H1 (cell line): Measurements from ENCODE around the gene NEU4. TPM values are rescaled to one million over a fixed set of nuclear protein-coding genes. Genes with fewer than 3 reads are reported as not detected.

Experiments used
- CTCF ChIA-PET: fragments of 300-600 bp; sonication (Branson Sonifier 250); formaldehyde crosslinking; loops from one replicate; lab custom pipeline; 2021; ENCODE audit not compliant: partially characterized antibody; lab: Charles Lee
- POLR2A ChIA-PET: fragments of 300-600 bp; sonication (Branson Sonifier 250); formaldehyde crosslinking; loops from one replicate; lab custom pipeline; 2021; ENCODE audit warnings: inconsistent platforms; ENCODE audit not compliant: partially characterized antibody; lab: Charles Lee
- DNase-seq, 2 experiments: peaks; one replicate each; pipeline versions ENCODE4 v3.0.0 to v3.0.0-alpha.2; 2010 to 2022; ENCODE audit warnings: low spot score in 2 of 2, low read depth in 1 of 2, mixed read lengths in 1 of 2
- FAIRE-seq: peaks from 2 replicates; lab custom pipeline; 2011; peaks lifted over from hg19 to GRCh38; lab: Jason Lieb, UNC
- H2AFZ ChIP-seq: 2 replicates; pipeline ENCODE4 v1.8.1; 2012; ENCODE audit warnings: low read length, inconsistent platforms
- H2AK5ac ChIP-seq: 2 replicates; pipeline ENCODE4 v1.6.1; 2013; ENCODE audit warnings: low read depth, low read length
- H2BK120ac ChIP-seq: replicated peaks from 2 replicates; pipeline ENCODE3; 2013; ENCODE audit warnings: low read depth, low read length, inconsistent platforms
- H2BK12ac ChIP-seq: 2 replicates; pipeline ENCODE4 v1.6.1; 2013; ENCODE audit warnings: low read depth, low read length
- H2BK15ac ChIP-seq: 2 replicates; pipeline ENCODE4 v1.6.1; 2013; ENCODE audit warnings: low read length
- H2BK20ac ChIP-seq: 2 replicates; pipeline ENCODE4 v1.6.1; 2013; ENCODE audit warnings: low read length
- H2BK5ac ChIP-seq: 2 replicates; pipeline ENCODE4 v1.6.1; 2013; ENCODE audit warnings: low read depth, low read length
- H3K14ac ChIP-seq: 2 replicates; pipeline ENCODE4 v1.6.1; 2013; ENCODE audit warnings: inconsistent platforms; ENCODE audit not compliant: insufficient read length
- H3K18ac ChIP-seq: 2 replicates; pipeline ENCODE4 v1.6.1; 2013; ENCODE audit warnings: low read length; ENCODE audit errors: extremely low read depth
- H3K23ac ChIP-seq: 2 replicates; pipeline ENCODE4 v1.6.1; 2013; ENCODE audit warnings: inconsistent platforms; ENCODE audit not compliant: insufficient read length
- H3K23me2 ChIP-seq: 2 replicates; pipeline ENCODE4 v1.6.1; 2013; ENCODE audit warnings: low read depth, low read length
- H3K27ac ChIP-seq: 2 replicates; pipeline ENCODE4 v1.6.1; 2011; ENCODE audit warnings: low read depth, low read length, inconsistent platforms
- H3K27me3 ChIP-seq, 4 experiments: replicated peaks in 1 of 4; 1 replicate in 1 of 4; 2 replicates in 3 of 4; pipeline versions ENCODE4 v1.6.1 to v1.8.1; 2011 to 2013; ENCODE audit warnings: low read length in 3 of 4, mild to moderate bottlenecking in 3 of 4, inconsistent platforms in 2 of 4, mixed read lengths in 2 of 4, moderate library complexity in 1 of 4; ENCODE audit not compliant: control insufficient read depth in 3 of 4, insufficient read depth in 3 of 4; ENCODE audit errors: extremely low read depth in 1 of 4
- H3K36me3 ChIP-seq, 4 experiments: 2 replicates each; pipeline versions ENCODE4 v1.6.1 to v1.8.1; 2011 to 2013; ENCODE audit warnings: mild to moderate bottlenecking in 4 of 4, low read length in 3 of 4, moderate library complexity in 2 of 4, control low read depth in 1 of 4, inconsistent platforms in 1 of 4; ENCODE audit not compliant: insufficient read depth in 4 of 4, control insufficient read depth in 2 of 4
- H3K4ac ChIP-seq: replicated peaks from 2 replicates; pipeline ENCODE3; 2013; ENCODE audit warnings: low read length, low read depth, mixed read lengths, inconsistent platforms; ENCODE audit not compliant: insufficient read length
- H3K4me1 ChIP-seq, 4 experiments: replicated peaks in 1 of 4; 1 replicate in 1 of 4; 2 replicates in 3 of 4; pipeline versions ENCODE4 v1.6.1 to v1.8.1; 2011 to 2013; ENCODE audit warnings: low read length in 3 of 4, inconsistent platforms in 2 of 4, mixed read lengths in 1 of 4; ENCODE audit not compliant: insufficient read depth in 4 of 4, control insufficient read depth in 3 of 4
- H3K4me2 ChIP-seq, 2 experiments: 2 replicates each; pipeline versions ENCODE4 v1.6.1 to v1.8.1; 2011 to 2013; ENCODE audit warnings: low read depth in 2 of 2, low read length in 2 of 2, control low read depth in 1 of 2, inconsistent platforms in 1 of 2, mild to moderate bottlenecking in 1 of 2; ENCODE audit not compliant: insufficient read depth in 1 of 2
- H3K4me3 ChIP-seq, 4 experiments: fragments of 200-600, 300-600 bp in 1 of 4; sonication (generic), shearing (Covaris generic), sonication (Bioruptor Twin) in 1 of 4; 2 replicates each; pipeline versions ENCODE4 v1.5.1 to v1.8.1; 2011 to 2016; ENCODE audit warnings: low read length in 4 of 4, low read depth in 3 of 4, control low read depth in 2 of 4, inconsistent platforms in 2 of 4, mild to moderate bottlenecking in 2 of 4, mixed read lengths in 1 of 4, moderate library complexity in 1 of 4; ENCODE audit not compliant: insufficient read depth in 2 of 4; ENCODE audit errors: extremely low read depth in 1 of 4
- H3K56ac ChIP-seq: replicated peaks from 2 replicates; pipeline ENCODE3; 2013; ENCODE audit warnings: low read depth, mild to moderate bottlenecking, mixed read lengths, low read length, inconsistent platforms; ENCODE audit not compliant: insufficient read length
- H3K79me1 ChIP-seq: 2 replicates; pipeline ENCODE4 v1.6.1; 2013; ENCODE audit warnings: low read depth, low read length, control low read depth
- H3K79me2 ChIP-seq, 2 experiments: 2 replicates each; pipeline versions ENCODE4 v1.6.1 to v1.8.1; 2012 to 2013; ENCODE audit warnings: low read length in 2 of 2, mild to moderate bottlenecking in 2 of 2, inconsistent platforms in 1 of 2; ENCODE audit not compliant: insufficient read depth in 2 of 2, control insufficient read depth in 1 of 2
- H3K9ac ChIP-seq, 4 experiments: replicated peaks in 1 of 4; 1 replicate in 1 of 4; 2 replicates in 3 of 4; pipeline versions ENCODE4 v1.6.1 to v1.8.1; 2011 to 2013; ENCODE audit warnings: low read depth in 3 of 4, low read length in 3 of 4, control low read depth in 2 of 4, mild to moderate bottlenecking in 2 of 4, moderate library complexity in 2 of 4, inconsistent platforms in 1 of 4; ENCODE audit errors: extremely low read depth in 1 of 4
- H3K9me3 ChIP-seq, 2 experiments: 2 replicates each; pipeline versions ENCODE4 v1.6.1 to v1.8.1; 2012 to 2013; ENCODE audit warnings: mild to moderate bottlenecking in 2 of 2, moderate library complexity in 2 of 2, control low read depth in 1 of 2, inconsistent platforms in 1 of 2, low read depth in 1 of 2, low read length in 1 of 2, mixed read lengths in 1 of 2; ENCODE audit not compliant: insufficient read depth in 2 of 2
- H4K20me1 ChIP-seq, 2 experiments: replicated peaks in 1 of 2; 2 replicates each; pipeline versions ENCODE3 to v1.8.1; 2011 to 2013; ENCODE audit warnings: inconsistent platforms in 2 of 2, low read length in 2 of 2, mild to moderate bottlenecking in 1 of 2; ENCODE audit not compliant: insufficient read depth in 2 of 2, control insufficient read depth in 1 of 2
- H4K5ac ChIP-seq: 2 replicates; pipeline ENCODE4 v1.6.1; 2013; ENCODE audit warnings: low read length, low read depth, mixed read lengths, inconsistent platforms; ENCODE audit not compliant: insufficient read length
- H4K8ac ChIP-seq: 2 replicates; pipeline ENCODE4 v1.8.0; 2013; ENCODE audit warnings: mild to moderate bottlenecking, moderate library complexity, low read length, inconsistent platforms; ENCODE audit not compliant: insufficient read depth; ENCODE audit errors: extremely low read depth
- H4K91ac ChIP-seq: replicated peaks from 2 replicates; pipeline ENCODE3; 2013; ENCODE audit warnings: low read length, mixed read lengths, inconsistent platforms; ENCODE audit not compliant: insufficient read length
- ASH2L ChIP-seq: fragments of 200-600, 300-600 bp; sonication (generic); IDR thresholded peaks from one replicate; pipeline ENCODE4 v1.7.1; 2017; ENCODE audit warnings: low read length
- CBX5 ChIP-seq: fragments of 300-800, 300-1000 bp; sonication (generic); IDR thresholded peaks from 2 replicates; pipeline ENCODE4 v1.7.1; 2016; ENCODE audit warnings: antibody characterized with exemption, low read length, low read depth
- GTF2F1 ChIP-seq: IDR thresholded peaks from 2 replicates; pipeline ENCODE4 v1.6.1; 2012; ENCODE audit warnings: low read depth, low read length, improper control_type of control experiment, borderline replicate concordance
- KDM1A ChIP-seq: fragments of 200-600, 300-600 bp; sonication (generic); IDR thresholded peaks from 2 replicates; pipeline ENCODE4 v1.7.1; 2016; ENCODE audit warnings: mild to moderate bottlenecking, low read length, borderline replicate concordance
- KDM5A ChIP-seq: fragments of 200-600 bp; IDR thresholded peaks from 2 replicates; pipeline ENCODE4 v1.7.1; 2012; ENCODE audit warnings: mild to moderate bottlenecking, low read length, inconsistent platforms, mixed read lengths
- SIN3A ChIP-seq, 2 experiments: IDR thresholded peaks in 1 of 2; conservative IDR thresholded peaks in 1 of 2; 2 replicates each; pipeline ENCODE4 v1.6.1; 2011 to 2012; ENCODE audit warnings: low read length in 2 of 2, improper control_type of control experiment in 1 of 2, low read depth in 1 of 2, mild to moderate bottlenecking in 1 of 2
- SUZ12 ChIP-seq: fragments of 200-600 bp; sonication (generic); IDR thresholded peaks from 2 replicates; pipeline ENCODE4 v1.6.1; 2012; ENCODE audit warnings: mild to moderate bottlenecking, inconsistent platforms, low read length, moderate library complexity, mixed read lengths
- ZNF274 ChIP-seq: IDR thresholded peaks from 2 replicates; pipeline ENCODE4 v1.7.0; 2012; ENCODE audit warnings: low read length, borderline replicate concordance; ENCODE audit errors: extremely low read depth
- WGBS, 2 experiments: shearing (Covaris generic) in 1 of 2; methylation state at CpG; one replicate each; pipeline versions ENCODE4 v1.1.6 to v1.1.7; 2013 to 2015; ENCODE audit warnings: low lambda C conversion rate in 2 of 2, mixed read lengths in 2 of 2, inconsistent platforms in 1 of 2, low coverage in 1 of 2, missing lambda C conversion rate in 1 of 2; ENCODE audit not compliant: insufficient replicate concordance in 2 of 2, insufficient coverage in 1 of 2, insufficient read length in 1 of 2; ENCODE audit errors: extremely low coverage in 1 of 2, missing lambda C conversion rate in 1 of 2; 5-methylcytosine and 5-hydroxymethylcytosine counted together
- polyA plus RNA-seq, 7 experiments: library from polyadenylated mRNA; depleted of rRNA in 3 of 7; stranded (reverse) in 5 of 7; unstranded in 2 of 7; fragments of >200 nt in 5 of 7; fragments of 200-250 nt in 2 of 7; gene quantifications; 1 replicate in 5 of 7; 2 replicates in 1 of 7; 4 replicates in 1 of 7; pipeline versions ENCODE4 v1.2.1 to v1.2.3, GENCODE V29; 2011 to 2013; ENCODE audit warnings: missing spikeins in 2 of 7, mixed read lengths in 2 of 7
- total RNA-seq: library from RNA; stranded (reverse); fragmentation: NEBNext Ultra II Directional; extraction: Animal tissue kit (Norgen Biotek cat#: 25700); gene quantifications from 2 replicates; pipeline ENCODE4 v1.2.1, GENCODE V29; 2021
- TF ChIP-seq, protein P1 (sequence below): IDR thresholded peaks from 2 replicates; pipeline ENCODE4 v1.6.1; 2012; ENCODE audit warnings: low read length, inconsistent platforms

NEU4 gene
- total and polyA plus RNA-seq, 2 of the 8 experiments (the other 6 are each of a cell fraction or from before 2014, with no cell fraction given) = 0.32 to 0.50 TPM

- H3K9ac ChIP-seq = no peak overlapping the region
- POLR2A ChIA-PET = no interaction called here
- CTCF ChIA-PET = interaction anchor here (1.3 kb wide), 1 partner anchor 37 kb away, joined by 3 read pairs; no protein-coding TSS in a partner anchor
Measured at GRCh38 chr2:241815477-241816430, 6.8 kb downstream of the NEU4 start.

More at GRCh38 chr2:241815477-241816430, 6.8 kb downstream of the NEU4 start:
- Histone ChIP-seq H4K8ac (peak overlapping the region; percentile 68), H3K79me1 (no peaks in the 10 kb centered on the region), H3K14ac (no peak overlapping the region), H2BK15ac (no peak overlapping the region; the same call in 1 of the 2 replicates), H3K4ac (no peak overlapping the region), H4K5ac (no peak overlapping the region), H3K4me1 (peaks cover 0 to under 1% (median 0%) of the 10 kb centered on the region in 4 experiments; a peak in 1 of 7 replicates), H3K4me3 (no peak overlapping the region), H3K23ac (no peak overlapping the region), H2AFZ (no peak overlapping the region), H3K79me2 (no peaks in the 10 kb centered on the region), H3K23me2 (no peaks in the 10 kb centered on the region), H3K4me2 (no peak overlapping the region), H3K56ac (no peak overlapping the region), H2BK20ac (no peak overlapping the region), H2BK120ac (no peak overlapping the region), H3K27ac (no peak overlapping the region), H4K20me1 (no peaks in the 10 kb centered on the region), H2BK5ac (no peak overlapping the region), H2BK12ac (no peak overlapping the region), H3K27me3 (no peaks in the 10 kb centered on the region), H2AK5ac (no peak overlapping the region), H4K91ac (no peak overlapping the region), H3K9me3 (no peaks in the 10 kb centered on the region), H3K18ac (no peak overlapping the region), H3K36me3 (no peaks in the 10 kb centered on the region)
- TF ChIP-seq CBX5 (no peak), SIN3A (conservative IDR thresholded peaks at IDR 0.05 in 1 of 2, IDR thresholded peaks at IDR 0.05 in 1 of 2; ENCODE audit: low read depth in 1 of 2, low read length in 2 of 2) (no peak), KDM5A (no peak), ASH2L (no peak), GTF2F1 (no peak), KDM1A (no peak), SUZ12 (no peak), ZNF274 (no peak)
- TF ChIP-seq, protein P1, sequence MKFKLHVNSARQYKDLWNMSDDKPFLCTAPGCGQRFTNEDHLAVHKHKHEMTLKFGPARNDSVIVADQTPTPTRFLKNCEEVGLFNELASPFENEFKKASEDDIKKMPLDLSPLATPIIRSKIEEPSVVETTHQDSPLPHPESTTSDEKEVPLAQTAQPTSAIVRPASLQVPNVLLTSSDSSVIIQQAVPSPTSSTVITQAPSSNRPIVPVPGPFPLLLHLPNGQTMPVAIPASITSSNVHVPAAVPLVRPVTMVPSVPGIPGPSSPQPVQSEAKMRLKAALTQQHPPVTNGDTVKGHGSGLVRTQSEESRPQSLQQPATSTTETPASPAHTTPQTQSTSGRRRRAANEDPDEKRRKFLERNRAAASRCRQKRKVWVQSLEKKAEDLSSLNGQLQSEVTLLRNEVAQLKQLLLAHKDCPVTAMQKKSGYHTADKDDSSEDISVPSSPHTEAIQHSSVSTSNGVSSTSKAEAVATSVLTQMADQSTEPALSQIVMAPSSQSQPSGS = no peak
- DNase-seq = no peak
- WGBS, 2 experiments = 89% methylated on average over 37 of the region's 48 CpGs; no CpG with 5 or more reads in 1 of the 2 experiments
- no peak for FAIRE-seq
